ENCODE data around the gene UBE2F. TPM values are rescaled to one million over a fixed set of nuclear protein-coding genes. Genes with fewer than 3 reads are reported as not detected.

Gene UBE2F
- total RNA-seq, 1 experiment from 2014 or later = 51.2 TPM

GRCh38 chr2:238090887-238091286, 124.1 kb downstream of the UBE2F start:
- H3K27ac ChIP-seq (ENCODE audit: low read depth, low read length, poor library complexity, severe bottlenecking) = no peak overlapping the region
- TF ChIP-seq CTCF (conservative IDR thresholded peaks at IDR 0.05; ENCODE audit: low read depth, low read length) (no peak), EZH2 (IDR thresholded peaks at IDR 0.05; ENCODE audit: borderline replicate concordance, low read depth, low read length, poor library complexity, severe bottlenecking) (no peak)
- no peaks in the 10 kb centered on the region for H3K4me1 ChIP-seq (ENCODE audit: insufficient read depth, low read length, poor library complexity, severe bottlenecking)
- peaks cover 4% of the 10 kb centered on the region for H3K36me3 ChIP-seq (ENCODE audit: insufficient read depth, low read length, poor library complexity, severe bottlenecking)
- H3K9me3 ChIP-seq (ENCODE audit: low read depth, low read length, poor library complexity, severe bottlenecking) = no peaks in the 10 kb centered on the region
- DNase-seq (ENCODE audit: low spot score) = no peak
- intact Hi-C loops (cut with micrococcal nuclease; ENCODE audit: unreplicated experiment) = no loop called here
- CTCF ChIA-PET = no interaction called here
- BruUV-seq (replicated peaks) = no TSS peak
- no peaks in the 10 kb centered on the region for H3K27me3 ChIP-seq (replicated peaks; ENCODE audit: insufficient read depth, low read depth, low read length, poor library complexity)
- POLR2A ChIA-PET (ENCODE audit: low non-redundant PET) = no interaction called here
- H3K4me3 ChIP-seq (ENCODE audit: low read depth, low read length, poor library complexity, severe bottlenecking) = no peak overlapping the region

DNA sequence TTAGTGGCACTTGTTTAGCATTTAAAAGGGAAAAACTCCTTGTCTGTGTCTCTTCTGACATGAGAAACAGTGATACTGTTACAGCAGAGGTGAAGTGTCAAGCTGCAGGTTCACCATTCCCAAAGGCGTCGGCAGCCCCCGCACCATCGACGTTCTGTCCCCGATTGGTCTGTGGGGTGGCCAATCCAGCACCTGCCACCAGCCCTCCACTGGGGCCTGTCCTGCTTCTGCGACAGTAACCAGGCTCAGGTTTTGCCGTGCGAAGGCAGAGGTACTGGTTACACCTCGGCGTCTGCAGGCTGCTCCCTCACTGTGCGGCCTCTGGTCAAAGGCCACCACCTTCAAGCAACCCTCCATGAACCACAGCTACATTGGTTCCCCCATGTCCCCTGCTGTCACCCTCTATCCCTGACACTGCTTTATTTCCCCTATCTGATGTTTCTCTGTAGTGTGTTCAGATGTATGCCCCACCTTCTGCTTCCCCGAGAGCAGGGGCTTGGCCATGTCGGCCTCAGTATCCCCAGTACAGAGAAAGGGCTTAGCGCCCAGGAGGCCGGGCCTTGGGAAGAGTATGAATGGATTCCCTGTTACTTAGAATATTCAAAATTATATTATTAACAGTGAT, 124.7 kb downstream of the UBE2F start:
- CTCF ChIA-PET = no interaction called here
- TF ChIP-seq CTCF (conservative IDR thresholded peaks at IDR 0.05; ENCODE audit: low read depth, low read length) (no peak), EZH2 (IDR thresholded peaks at IDR 0.05; ENCODE audit: borderline replicate concordance, low read depth, low read length, poor library complexity, severe bottlenecking) (no peak)
- intact Hi-C loops (cut with micrococcal nuclease; ENCODE audit: unreplicated experiment) = no loop called here

More for the DNA sequence above, 124.7 kb downstream of the UBE2F start:
- BruUV-seq (replicated peaks) = no TSS peak
- no peaks in the 10 kb centered on the region for H3K9me3 ChIP-seq (ENCODE audit: low read depth, low read length, poor library complexity, severe bottlenecking)
- DNase-seq (ENCODE audit: low spot score) = no peak
- POLR2A ChIA-PET (ENCODE audit: low non-redundant PET) = no interaction called here
- H3K27me3 ChIP-seq (replicated peaks; ENCODE audit: insufficient read depth, low read depth, low read length, poor library complexity) = no peaks in the 10 kb centered on the region
- H3K36me3 ChIP-seq (ENCODE audit: insufficient read depth, low read length, poor library complexity, severe bottlenecking) = peaks cover 4% of the 10 kb centered on the region
- H3K27ac ChIP-seq (ENCODE audit: low read depth, low read length, poor library complexity, severe bottlenecking) = no peak overlapping the region
- peaks cover 5% of the 10 kb centered on the region for H3K4me1 ChIP-seq (ENCODE audit: insufficient read depth, low read length, poor library complexity, severe bottlenecking)
- no peak overlapping the region for H3K4me3 ChIP-seq (ENCODE audit: low read depth, low read length, poor library complexity, severe bottlenecking)

Other genes with a start within 250 kb of the UBE2F start
- 0.95 and 1.4 TPM in 2 replicates for gene RBM44, start 168.2 kb upstream of the UBE2F start, total RNA-seq (2021)
- gene RAMP1, start 107.4 kb upstream of the UBE2F start, total RNA-seq (2021) = 22.0 and 24.8 TPM in 2 replicates
- 69.9 and 72.4 TPM in 2 replicates for gene SCLY, start 94.0 kb downstream of the UBE2F start, total RNA-seq (2021)
- gene ESPNL, start 133.3 kb downstream of the UBE2F start, total RNA-seq (2021) = 0.30 and 0.72 TPM in 2 replicates
- gene KLHL30, start 171.7 kb downstream of the UBE2F start, total RNA-seq (2021) = 0.09 TPM in 1 of 2 replicates, not detected in the other
- gene ERFE, start 192.0 kb downstream of the UBE2F start, total RNA-seq (2021) = 6.1 and 8.6 TPM in 2 replicates
- gene ILKAP, start 236.7 kb downstream of the UBE2F start, total RNA-seq (2021) = 65.1 and 71.6 TPM in 2 replicates

All from A673 (cell line).